CD4-positive, alpha-beta T cell (primary cell): ENCODE data around the gene DNAAF1. TPM values are rescaled to one million over a fixed set of nuclear protein-coding genes. Genes with fewer than 3 reads are reported as not detected.

Experiments
- ATAC-seq: fragments of 200-7000 bp; cut with Tn5 transposase; one replicate; pipeline ENCODE4 v1.10.0; 2022; ENCODE audit warnings: mild to moderate bottlenecking; ENCODE audit not compliant: poor library complexity
- CTCF ChIA-PET: fragments of 350-600 bp; sonication (Branson Sonifier 250); formaldehyde crosslinking; loops from one replicate; lab custom pipeline; 2021; ENCODE audit warnings: antibody characterized with exemption, inconsistent platforms; lab: Charles Lee
- POLR2A ChIA-PET: fragments of 350-600 bp; sonication (Branson Sonifier 250); formaldehyde crosslinking; loops from one replicate; lab custom pipeline; 2021; ENCODE audit warnings: antibody characterized with exemption, inconsistent platforms; lab: Charles Lee
- DNase-seq, 14 experiments: peaks; one replicate each; pipeline ENCODE4 v3.0.0-alpha.2; 2013 to 2020; ENCODE audit warnings: mixed read lengths in 2 of 14
- H3K27ac ChIP-seq, 2 donors: one replicate each; pipeline versions ENCODE4 v1.5.1 to v1.7.0; 2013; ENCODE audit warnings: low read length in 2 of 2, low read depth in 1 of 2, mild to moderate bottlenecking in 1 of 2
- H3K27me3 ChIP-seq, 2 experiments: 1 replicate in 1 of 2; 2 replicates in 1 of 2; pipeline versions ENCODE4 v1.6.1 to v1.7.0; 2013; ENCODE audit warnings: low read length in 2 of 2, control low read depth in 1 of 2, mild to moderate bottlenecking in 1 of 2, moderate library complexity in 1 of 2; ENCODE audit not compliant: insufficient read depth in 2 of 2, control insufficient read depth in 1 of 2
- H3K36me3 ChIP-seq: one replicate; pipeline ENCODE4 v1.6.1; 2013; ENCODE audit warnings: low read length, control low read depth; ENCODE audit not compliant: insufficient read depth
- H3K4me1 ChIP-seq: one replicate; pipeline ENCODE4 v1.6.1; 2013; ENCODE audit warnings: low read length, control low read depth; ENCODE audit not compliant: insufficient read depth
- H3K4me3 ChIP-seq: one replicate; pipeline ENCODE4 v1.5.1; 2013; ENCODE audit warnings: mild to moderate bottlenecking, low read length, moderate library complexity
- H3K9me3 ChIP-seq, 2 experiments: 1 replicate in 1 of 2; 2 replicates in 1 of 2; pipeline versions ENCODE4 v1.6.1 to v1.7.0; 2013; ENCODE audit warnings: low read length in 2 of 2, mild to moderate bottlenecking in 2 of 2, control low read depth in 1 of 2, moderate library complexity in 1 of 2; ENCODE audit not compliant: control insufficient read depth in 1 of 2, insufficient read depth in 1 of 2
- H3K27ac Mint-ChIP-seq: one replicate; pipeline ENCODE4 v1.8.0; 2020; ENCODE audit warnings: mixed read lengths
- H3K27me3 Mint-ChIP-seq: one replicate; pipeline ENCODE4 v1.8.0; 2021; ENCODE audit warnings: mixed read lengths
- H3K36me3 Mint-ChIP-seq: one replicate; pipeline ENCODE4 v1.8.0; 2021; ENCODE audit warnings: low read depth, mixed read lengths
- H3K4me1 Mint-ChIP-seq: one replicate; pipeline ENCODE4 v1.8.0; 2021; ENCODE audit warnings: low read depth, mixed read lengths
- H3K4me3 Mint-ChIP-seq: one replicate; pipeline ENCODE4 v1.8.0; 2020; ENCODE audit warnings: mild to moderate bottlenecking, mixed read lengths
- H3K9me3 Mint-ChIP-seq: one replicate; pipeline ENCODE4 v1.8.0; 2020; ENCODE audit warnings: mixed read lengths
- CTCF ChIP-seq: fragments of 200-600 bp; IDR thresholded peaks from one replicate; pipeline ENCODE4 v1.8.0; 2022; ENCODE audit warnings: antibody characterized with exemption, mild to moderate bottlenecking
- intact Hi-C, 2 experiments: fragments of 100-400 bp; cut with DNase I in 1 of 2; cut with micrococcal nuclease in 1 of 2; formaldehyde crosslinking; loops; one replicate each; pipeline versions ENCODE4 v1.15.1 to v1.9.0; 2023 to 2025; cut with DNase I, micrococcal nuclease
- total RNA-seq, 174 experiments: library from RNA in 2 of 174; stranded (reverse) in 2 of 174; gene quantifications; one replicate each; pipeline ENCODE4 v1.2.3 and lab custom pipeline; 2021 to 2026

Gene DNAAF1
- total RNA-seq, 2 experiments from 2014 or later: not detected

- peaks cover 0 to 10% of the 10 kb centered on the region in 2 experiments for H3K27me3 ChIP-seq
- no peak overlapping the region for H3K27ac ChIP-seq
- no peaks in the 10 kb centered on the region for H3K9me3 ChIP-seq
- no peaks in the 10 kb centered on the region for H3K4me1 Mint-ChIP-seq
- H3K4me3 ChIP-seq: no peak overlapping the region
- H3K4me1 ChIP-seq: no peaks in the 10 kb centered on the region
- ATAC-seq (no peak), DNase-seq (no peak)
- no peaks in the 10 kb centered on the region for H3K9me3 Mint-ChIP-seq
- CTCF ChIA-PET: no interaction called here
- H3K27ac Mint-ChIP-seq: no peak overlapping the region
- intact Hi-C loops: no loop called here
- no peaks in the 10 kb centered on the region for H3K36me3 Mint-ChIP-seq
- POLR2A ChIA-PET: no interaction called here
- H3K36me3 ChIP-seq: no peaks in the 10 kb centered on the region
- TF ChIP-seq CTCF: no peak
- H3K4me3 Mint-ChIP-seq: no peak overlapping the region
- H3K27me3 Mint-ChIP-seq: peaks cover 34% of the 10 kb centered on the region
Observed at GRCh38 chr16:84155771-84156170, 10.7 kb downstream of the DNAAF1 start.

GRCh38 chr16:84156342-84156784, 11.3 kb downstream of the DNAAF1 start:
- H3K9me3 ChIP-seq: no peaks in the 10 kb centered on the region
- DNase-seq (no peak), ATAC-seq (no peak)
- TF ChIP-seq CTCF: no peak
- H3K27me3 Mint-ChIP-seq: peaks cover 29% of the 10 kb centered on the region
- POLR2A ChIA-PET: no interaction called here
- H3K27me3 ChIP-seq: peaks cover 0 to 10% of the 10 kb centered on the region in 2 experiments
- no peaks in the 10 kb centered on the region for H3K4me1 ChIP-seq
- intact Hi-C loops: no loop called here
- CTCF ChIA-PET: interaction anchor here (0.7 to 1.2 kb wide), 3 partner anchors 40 to 254 kb away, joined by 3 read pairs; no protein-coding TSS in a partner anchor
- H3K36me3 Mint-ChIP-seq: no peaks in the 10 kb centered on the region
- no peak overlapping the region for H3K27ac Mint-ChIP-seq
- H3K4me3 ChIP-seq: no peak overlapping the region
- H3K4me1 Mint-ChIP-seq: no peaks in the 10 kb centered on the region
- H3K4me3 Mint-ChIP-seq: no peak overlapping the region
- H3K9me3 Mint-ChIP-seq: no peaks in the 10 kb centered on the region
- H3K36me3 ChIP-seq: no peaks in the 10 kb centered on the region
- no peak overlapping the region for H3K27ac ChIP-seq

GRCh38 chr16:84159007-84159406, 13.9 kb downstream of the DNAAF1 start:
- no peak for TF ChIP-seq CTCF
- ATAC-seq (no peak), DNase-seq (no peak)
- CTCF ChIA-PET: no interaction called here
- no peaks in the 10 kb centered on the region for H3K4me1 Mint-ChIP-seq
- Histone ChIP-seq H3K27ac (no peak overlapping the region), H3K4me3 (no peak overlapping the region), H3K36me3 (no peaks in the 10 kb centered on the region), H3K9me3 (no peaks in the 10 kb centered on the region), H3K27me3 (peaks cover 0 to 10% of the 10 kb centered on the region in 2 experiments), H3K4me1 (no peaks in the 10 kb centered on the region)
- H3K4me3 Mint-ChIP-seq: no peak overlapping the region
- POLR2A ChIA-PET: no interaction called here
- no peaks in the 10 kb centered on the region for H3K9me3 Mint-ChIP-seq
- no peak overlapping the region for H3K27ac Mint-ChIP-seq
- intact Hi-C loops: no loop called here
- no peaks in the 10 kb centered on the region for H3K36me3 Mint-ChIP-seq
- peaks cover 33% of the 10 kb centered on the region for H3K27me3 Mint-ChIP-seq
